ENCODE results near the gene LRMDA.

Gene LRMDA

DNA sequence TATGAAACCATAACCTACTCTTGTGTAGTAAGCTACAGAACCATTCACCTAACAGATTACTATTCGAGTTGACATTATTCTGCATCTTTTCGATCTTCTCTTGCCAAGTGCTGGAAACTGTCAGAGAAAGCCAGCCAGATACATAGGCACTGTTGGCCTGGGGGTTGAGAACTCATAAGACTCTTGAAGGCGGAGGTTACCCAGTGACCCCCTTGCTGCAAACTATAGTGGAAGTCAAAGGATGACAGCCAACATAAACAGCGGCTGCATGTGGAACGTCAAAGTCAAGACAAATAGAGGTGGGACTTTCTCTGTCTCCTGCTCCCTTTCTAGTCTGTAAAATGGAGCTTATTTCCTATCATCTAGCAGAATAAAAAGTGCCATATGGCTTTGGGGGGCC, 394.2 kb downstream of the LRMDA start:
- Histone ChIP-seq H3K27ac (no peak overlapping the region), H3K4me3 (IDR thresholded peaks at IDR 0.05; ENCODE audit: insufficient read depth, low read depth, low read length) (no peak overlapping the region), H3K4me1 (ENCODE audit: low read depth, poor library complexity, severe bottlenecking) (no peaks in the 10 kb centered on the region), H3K9ac (no peak overlapping the region), H2AFZ (ENCODE audit: low read depth) (no peak overlapping the region), H3K4me2 (no peak overlapping the region), H4K20me1 (ENCODE audit: insufficient read depth) (no peaks in the 10 kb centered on the region), H3K36me3 (ENCODE audit: insufficient read depth) (no peaks in the 10 kb centered on the region), H3K27me3 (ENCODE audit: insufficient read depth, low read depth) (no peaks in the 10 kb centered on the region), H3K79me2 (ENCODE audit: insufficient read depth, low read depth) (no peaks in the 10 kb centered on the region)
- TF ChIP-seq, protein P1, sequence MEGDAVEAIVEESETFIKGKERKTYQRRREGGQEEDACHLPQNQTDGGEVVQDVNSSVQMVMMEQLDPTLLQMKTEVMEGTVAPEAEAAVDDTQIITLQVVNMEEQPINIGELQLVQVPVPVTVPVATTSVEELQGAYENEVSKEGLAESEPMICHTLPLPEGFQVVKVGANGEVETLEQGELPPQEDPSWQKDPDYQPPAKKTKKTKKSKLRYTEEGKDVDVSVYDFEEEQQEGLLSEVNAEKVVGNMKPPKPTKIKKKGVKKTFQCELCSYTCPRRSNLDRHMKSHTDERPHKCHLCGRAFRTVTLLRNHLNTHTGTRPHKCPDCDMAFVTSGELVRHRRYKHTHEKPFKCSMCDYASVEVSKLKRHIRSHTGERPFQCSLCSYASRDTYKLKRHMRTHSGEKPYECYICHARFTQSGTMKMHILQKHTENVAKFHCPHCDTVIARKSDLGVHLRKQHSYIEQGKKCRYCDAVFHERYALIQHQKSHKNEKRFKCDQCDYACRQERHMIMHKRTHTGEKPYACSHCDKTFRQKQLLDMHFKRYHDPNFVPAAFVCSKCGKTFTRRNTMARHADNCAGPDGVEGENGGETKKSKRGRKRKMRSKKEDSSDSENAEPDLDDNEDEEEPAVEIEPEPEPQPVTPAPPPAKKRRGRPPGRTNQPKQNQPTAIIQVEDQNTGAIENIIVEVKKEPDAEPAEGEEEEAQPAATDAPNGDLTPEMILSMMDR (conservative IDR thresholded peaks at IDR 0.05; ENCODE audit: low read depth, low read length) = no peak

DNA sequence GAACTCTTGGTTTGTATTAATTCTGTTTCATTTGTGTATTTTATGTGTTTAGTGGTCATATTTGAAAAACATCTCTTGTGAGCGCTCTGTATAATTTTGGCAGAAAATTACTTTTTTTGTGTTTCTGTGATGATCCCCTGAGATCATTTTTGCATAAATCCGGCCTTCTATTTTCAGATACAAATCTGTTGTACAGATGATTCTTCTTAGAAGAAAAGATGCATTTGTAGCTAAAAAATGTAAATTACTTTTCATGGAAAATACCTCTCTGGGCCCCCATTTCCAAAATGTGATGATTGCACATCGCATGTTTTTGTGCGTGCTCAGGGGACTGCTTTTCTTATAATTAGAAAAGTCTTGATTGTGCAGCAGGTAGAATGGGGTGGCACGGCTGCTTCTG, 395.4 kb downstream of the LRMDA start:
- no peak overlapping the region for H3K4me3 ChIP-seq (IDR thresholded peaks at IDR 0.05; ENCODE audit: insufficient read depth, low read depth, low read length)
- no peak overlapping the region for H2AFZ ChIP-seq (ENCODE audit: low read depth)
- H3K36me3 ChIP-seq (ENCODE audit: insufficient read depth) = no peaks in the 10 kb centered on the region
- H3K4me1 ChIP-seq (ENCODE audit: low read depth, poor library complexity, severe bottlenecking) = no peaks in the 10 kb centered on the region
- no peak overlapping the region for H3K27ac ChIP-seq
- no peak overlapping the region for H3K9ac ChIP-seq
- no peaks in the 10 kb centered on the region for H3K79me2 ChIP-seq (ENCODE audit: insufficient read depth, low read depth)
- TF ChIP-seq, protein P1 (conservative IDR thresholded peaks at IDR 0.05; ENCODE audit: low read depth, low read length) = no peak
- no peak overlapping the region for H3K4me2 ChIP-seq
- no peaks in the 10 kb centered on the region for H4K20me1 ChIP-seq (ENCODE audit: insufficient read depth)
- no peaks in the 10 kb centered on the region for H3K27me3 ChIP-seq (ENCODE audit: insufficient read depth, low read depth)

DNA sequence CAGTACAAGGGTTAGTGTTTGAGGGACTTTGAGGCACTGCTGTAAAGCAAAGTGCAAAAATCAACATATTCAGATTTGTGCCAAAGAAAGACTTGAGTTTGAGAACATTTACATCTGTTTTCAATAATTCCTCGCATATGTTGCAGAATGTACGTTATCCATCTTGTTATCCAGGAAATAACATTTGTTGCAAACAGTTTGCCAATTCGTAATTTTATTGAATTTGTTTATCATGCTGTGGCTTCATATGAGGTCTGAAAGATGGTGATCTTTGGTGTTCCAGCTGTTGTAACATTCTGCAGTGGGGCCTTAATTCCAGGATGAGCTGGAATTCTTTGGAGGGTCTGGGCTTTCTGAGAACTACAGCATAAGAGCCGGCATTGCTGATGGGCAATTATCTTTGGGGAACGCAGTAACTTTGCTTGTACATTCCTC, 396.2 kb downstream of the LRMDA start:
- no peak overlapping the region for H3K4me3 ChIP-seq (IDR thresholded peaks at IDR 0.05; ENCODE audit: insufficient read depth, low read depth, low read length)

DNA sequence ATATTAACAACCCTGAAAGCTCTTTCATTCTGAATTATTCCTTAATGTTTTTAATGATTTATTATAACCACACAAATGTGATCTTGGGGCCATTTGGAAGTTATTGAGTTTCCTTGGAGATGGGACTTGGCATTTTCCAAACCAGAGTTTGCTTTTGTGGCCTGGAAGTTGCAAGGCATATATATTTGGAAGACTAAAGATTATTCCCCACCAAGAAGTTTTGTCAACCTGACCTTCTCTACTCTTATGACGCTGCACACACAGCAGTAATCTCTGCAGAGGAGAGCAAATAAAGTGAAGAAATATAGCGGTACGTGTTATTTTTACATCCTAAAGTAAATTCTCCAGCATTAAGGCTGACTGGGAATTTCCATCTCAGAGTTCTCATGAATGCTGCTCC, 397.0 kb downstream of the LRMDA start:
- H3K79me2 ChIP-seq (ENCODE audit: insufficient read depth, low read depth) = no peaks in the 10 kb centered on the region
- TF ChIP-seq, protein P1 (conservative IDR thresholded peaks at IDR 0.05; ENCODE audit: low read depth, low read length) = no peak
- H3K4me1 ChIP-seq (ENCODE audit: low read depth, poor library complexity, severe bottlenecking) = no peaks in the 10 kb centered on the region
- no peak overlapping the region for H2AFZ ChIP-seq (ENCODE audit: low read depth)
- H3K4me3 ChIP-seq (IDR thresholded peaks at IDR 0.05; ENCODE audit: insufficient read depth, low read depth, low read length) = no peak overlapping the region
- no peak overlapping the region for H3K9ac ChIP-seq
- no peaks in the 10 kb centered on the region for H3K27me3 ChIP-seq (ENCODE audit: insufficient read depth, low read depth)
- H3K36me3 ChIP-seq (ENCODE audit: insufficient read depth) = no peaks in the 10 kb centered on the region
- H4K20me1 ChIP-seq (ENCODE audit: insufficient read depth) = no peaks in the 10 kb centered on the region
- no peak overlapping the region for H3K27ac ChIP-seq
- H3K4me2 ChIP-seq = no peak overlapping the region

More for the DNA sequence above, 396.2 kb downstream of the LRMDA start:
- H3K27ac ChIP-seq = no peak overlapping the region
- H3K27me3 ChIP-seq (ENCODE audit: insufficient read depth, low read depth) = no peaks in the 10 kb centered on the region
- no peak overlapping the region for H3K9ac ChIP-seq
- H3K79me2 ChIP-seq (ENCODE audit: insufficient read depth, low read depth) = no peaks in the 10 kb centered on the region
- no peaks in the 10 kb centered on the region for H3K4me1 ChIP-seq (ENCODE audit: low read depth, poor library complexity, severe bottlenecking)
- TF ChIP-seq, protein P1 (conservative IDR thresholded peaks at IDR 0.05; ENCODE audit: low read depth, low read length) = no peak
- no peaks in the 10 kb centered on the region for H4K20me1 ChIP-seq (ENCODE audit: insufficient read depth)
- no peaks in the 10 kb centered on the region for H3K36me3 ChIP-seq (ENCODE audit: insufficient read depth)
- H3K4me2 ChIP-seq = no peak overlapping the region
- H2AFZ ChIP-seq (ENCODE audit: low read depth) = no peak overlapping the region
